LoVo (cell line): ENCODE measurements around the gene AIF1L.
A peak's percentile ranks its signal among the peaks of the same experiment; 100 is the strongest.
"Not testable (repeated sequence)": the region's sequence is repeated elsewhere in the genome, so short reads cannot be mapped to it uniquely, and the experiment has no call there.

ENCODE experiments used
- DNase-seq: peaks from one replicate; pipeline ENCODE4 v3.0.0-alpha.2; 2016; ENCODE audit warnings: low spot score

Gene AIF1L

DNA sequence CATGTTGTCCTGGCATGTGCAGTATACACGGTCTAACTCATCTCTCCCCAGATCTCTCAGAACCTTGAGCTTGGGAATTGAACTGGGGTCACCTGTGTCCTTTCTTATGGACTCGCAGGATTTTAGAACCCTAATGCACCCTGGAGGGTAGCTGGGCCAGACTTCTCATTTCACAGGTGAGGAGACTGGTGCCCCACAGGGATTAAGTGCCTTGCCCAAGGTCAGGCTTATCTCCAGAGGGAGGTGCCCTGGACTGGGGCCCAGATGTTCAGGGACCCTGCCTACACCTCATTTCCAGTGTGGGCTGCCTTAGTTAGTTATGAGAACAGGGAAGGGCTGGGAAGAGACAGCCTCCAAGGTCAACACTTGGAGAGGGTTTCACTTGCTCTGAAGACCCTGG, 25.0 kb downstream of the AIF1L start:
- DNase-seq, result no peak

DNA sequence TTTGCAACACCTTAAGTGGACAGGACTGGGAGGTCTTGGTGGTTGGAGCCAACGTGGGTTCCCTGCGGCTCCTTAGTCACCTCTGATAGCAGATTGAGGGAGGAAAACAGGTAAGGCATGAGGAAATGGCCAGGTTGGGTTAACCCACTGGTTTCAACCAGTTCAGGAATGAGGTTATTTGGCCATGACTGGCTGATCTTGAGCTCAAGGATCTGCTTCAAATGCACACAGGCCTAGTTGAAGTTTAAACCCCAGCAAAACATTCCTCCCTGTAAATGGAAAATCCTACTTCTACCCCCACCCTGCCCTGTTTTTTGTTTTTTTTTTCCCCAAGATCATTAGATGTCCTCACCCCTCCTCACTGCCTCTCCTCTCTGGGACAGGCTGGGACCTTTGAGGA, 25.8 kb downstream of the AIF1L start:
- DNase-seq, result no peak

DNA sequence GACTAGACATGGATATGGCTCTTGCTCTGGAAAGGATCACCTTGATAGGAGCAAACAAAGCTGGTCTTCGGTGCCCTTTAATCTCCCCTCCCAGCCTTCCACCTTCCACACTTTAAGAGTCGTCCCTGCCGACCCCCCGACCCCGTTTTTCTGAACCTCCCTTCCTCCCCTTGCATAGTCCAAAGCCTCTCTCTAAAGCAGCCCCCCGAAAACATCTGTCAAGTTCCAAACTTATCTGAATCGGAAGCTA, 28.6 kb downstream of the AIF1L start:
- no peak for DNase-seq

DNA sequence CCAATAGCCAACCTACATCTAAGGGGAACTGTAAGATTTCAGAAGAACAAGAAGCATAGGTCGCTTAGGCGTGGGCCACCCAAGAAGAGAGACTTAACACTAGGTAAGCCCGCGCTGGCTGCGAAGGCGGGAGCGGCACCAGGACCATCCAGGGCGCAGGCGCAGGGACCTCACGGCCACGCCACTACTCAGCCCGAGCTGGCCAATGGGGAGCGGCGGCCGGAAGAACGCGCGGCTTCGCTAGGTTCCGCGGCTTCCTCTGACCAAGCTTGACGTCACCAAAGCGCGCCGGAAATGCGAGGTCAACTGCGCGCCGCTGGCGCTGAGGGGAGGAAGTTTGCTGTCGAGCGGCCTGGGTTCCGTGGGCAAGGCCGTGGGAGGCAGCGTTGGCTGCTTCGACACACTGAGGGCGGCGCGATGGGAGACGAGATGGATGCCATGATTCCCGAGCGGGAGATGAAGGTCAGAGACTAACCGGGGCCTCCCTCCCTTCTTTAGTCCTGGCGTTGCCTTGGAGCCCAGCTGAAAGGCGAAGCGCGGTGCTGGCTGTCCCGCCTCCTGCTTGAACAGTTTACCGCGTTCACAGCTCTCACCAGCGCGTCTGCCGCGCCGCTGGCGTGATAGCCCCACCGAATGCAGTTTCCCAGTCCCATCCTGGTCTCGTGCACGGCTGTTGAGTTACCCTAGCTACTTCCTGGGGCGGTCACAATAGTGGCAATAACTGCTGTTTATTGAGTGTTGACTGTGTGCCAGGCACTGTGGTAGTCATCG, 29.1 kb downstream of the AIF1L start, which contains the start of gene NUP214:
TSS of gene NUP214 (plus strand) at position 299 of the 771 bp plus-strand sequence. CDS start at position 418, 119 bp downstream.
- peak; percentile 97 for DNase-seq

DNA sequence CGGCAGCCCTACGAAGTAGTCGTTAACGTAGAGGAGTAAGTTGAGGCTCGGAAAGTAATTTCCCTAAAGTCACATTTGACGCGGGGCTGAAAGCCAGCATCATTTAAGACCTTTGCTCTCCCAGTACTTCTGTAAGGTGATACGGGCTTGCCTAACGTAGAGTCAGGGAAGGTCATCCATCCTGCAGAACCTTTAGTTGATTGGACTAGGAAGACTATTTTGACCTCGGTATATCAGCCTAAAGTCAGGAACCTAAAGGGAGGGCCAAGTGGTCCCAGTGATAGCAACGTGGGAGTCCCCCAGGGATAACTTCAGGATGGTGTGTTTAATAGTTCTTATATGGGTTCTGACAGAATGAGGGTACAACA, 29.7 kb downstream of the AIF1L start:
- DNase-seq, result no peak

DNA sequence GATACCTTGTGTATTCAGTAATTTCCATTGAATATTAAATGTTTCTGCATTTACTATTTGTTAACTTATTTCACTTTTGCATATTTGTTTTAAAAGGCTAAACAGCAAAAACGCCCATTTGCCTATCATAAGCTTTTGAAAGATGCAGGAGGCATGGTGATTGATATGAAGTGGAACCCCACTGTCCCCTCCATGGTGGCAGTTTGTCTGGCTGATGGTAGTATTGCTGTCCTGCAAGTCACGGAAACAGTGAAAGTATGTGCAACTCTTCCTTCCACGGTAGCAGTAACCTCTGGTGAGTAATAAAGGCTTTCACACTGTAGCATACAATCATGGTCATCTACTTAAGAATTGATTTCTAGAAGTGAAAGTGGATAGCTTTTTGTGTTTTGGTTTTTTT, 32.9 kb downstream of the AIF1L start:
- no peak for DNase-seq

DNA sequence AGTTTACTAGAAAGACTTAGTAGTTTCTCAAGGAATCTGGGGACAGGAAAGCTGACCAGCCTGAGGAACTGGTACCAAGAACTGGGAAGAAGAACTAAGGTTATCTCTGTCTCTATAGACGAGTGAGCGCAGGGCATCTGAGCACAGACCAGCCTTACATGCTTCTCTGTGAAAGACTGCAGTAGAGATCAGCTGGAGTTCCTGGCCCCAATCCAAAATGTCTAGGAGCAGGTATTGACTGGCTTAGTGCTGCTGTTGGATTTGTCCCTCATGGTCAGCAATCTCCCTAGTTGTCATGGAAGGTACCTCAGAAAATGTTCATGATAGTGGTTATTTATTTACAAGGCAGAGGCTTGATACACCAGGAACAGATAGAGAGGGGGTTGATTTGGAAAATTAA, 42.3 kb downstream of the AIF1L start:
- DNase-seq, result no peak

DNA sequence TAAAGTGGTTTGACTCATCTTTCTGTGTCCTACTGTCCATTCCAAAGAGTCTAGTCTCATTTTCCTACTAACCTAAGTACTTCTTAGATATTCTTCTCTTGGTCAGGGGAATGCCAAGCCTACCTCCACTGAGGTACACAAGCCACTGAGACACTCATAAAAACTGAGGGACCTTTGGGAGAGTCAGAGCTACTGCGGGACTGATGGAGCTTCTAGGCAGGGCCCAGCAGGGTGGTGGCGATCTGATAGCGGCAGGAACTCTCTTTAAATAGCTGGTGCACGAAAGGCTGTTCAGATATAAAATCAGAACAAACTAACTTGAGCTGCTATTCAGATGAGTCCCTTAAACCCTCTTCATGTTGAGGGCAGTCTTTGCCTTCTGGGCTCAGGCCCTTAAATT, 43.8 kb downstream of the AIF1L start:
- DNase-seq, result no peak

DNA sequence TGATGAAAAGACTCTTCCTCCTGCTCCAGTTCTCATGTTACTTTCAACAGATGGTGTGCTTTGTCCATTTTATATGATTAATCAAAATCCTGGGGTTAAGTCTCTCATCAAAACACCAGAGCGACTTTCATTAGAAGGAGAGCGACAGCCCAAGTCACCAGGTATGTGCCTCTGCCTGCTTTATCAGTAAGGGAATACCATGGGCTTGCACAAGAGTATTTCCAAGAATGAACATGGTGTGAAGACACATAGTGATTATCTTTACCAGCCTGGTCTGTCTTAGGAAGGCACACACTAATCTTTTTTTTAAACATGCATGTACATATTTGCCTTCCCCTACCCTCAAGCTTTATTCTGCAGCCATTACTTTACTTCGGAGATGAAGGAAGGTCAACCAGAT, 44.2 kb downstream of the AIF1L start:
- DNase-seq, result no peak

DNA sequence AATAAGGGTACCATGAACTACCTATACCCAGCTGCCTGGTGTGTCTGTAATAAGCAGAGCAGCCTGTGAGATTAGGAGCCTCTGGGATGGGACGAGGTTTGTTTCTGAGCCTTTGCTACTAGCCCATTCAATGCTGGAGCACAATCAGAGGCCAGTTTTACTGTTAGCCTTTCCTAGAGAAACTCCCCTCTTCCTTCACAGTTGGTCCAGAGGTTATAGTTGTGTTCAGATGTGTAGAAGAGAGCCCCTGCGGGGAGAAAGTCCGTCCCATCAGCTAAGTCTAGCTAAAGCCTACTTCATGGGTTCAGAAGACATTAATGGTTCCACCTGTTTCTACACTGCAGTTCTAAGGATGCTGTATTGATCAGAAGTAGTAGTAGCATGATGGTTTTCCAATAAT, 45.8 kb downstream of the AIF1L start:
- no peak for DNase-seq

DNA sequence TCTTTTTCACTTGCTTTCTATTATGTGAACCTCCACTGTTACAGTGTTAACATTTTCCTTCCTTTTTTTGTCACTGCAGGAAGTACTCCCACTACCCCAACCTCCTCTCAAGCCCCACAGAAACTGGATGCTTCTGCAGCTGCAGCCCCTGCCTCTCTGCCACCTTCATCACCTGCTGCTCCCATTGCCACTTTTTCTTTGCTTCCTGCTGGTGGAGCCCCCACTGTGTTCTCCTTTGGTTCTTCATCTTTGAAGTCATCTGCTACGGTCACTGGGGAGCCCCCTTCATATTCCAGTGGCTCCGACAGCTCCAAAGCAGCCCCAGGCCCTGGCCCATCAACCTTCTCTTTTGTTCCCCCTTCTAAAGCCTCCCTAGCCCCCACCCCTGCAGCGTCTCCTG, 47.9 kb downstream of the AIF1L start:
- no peak for DNase-seq

DNA sequence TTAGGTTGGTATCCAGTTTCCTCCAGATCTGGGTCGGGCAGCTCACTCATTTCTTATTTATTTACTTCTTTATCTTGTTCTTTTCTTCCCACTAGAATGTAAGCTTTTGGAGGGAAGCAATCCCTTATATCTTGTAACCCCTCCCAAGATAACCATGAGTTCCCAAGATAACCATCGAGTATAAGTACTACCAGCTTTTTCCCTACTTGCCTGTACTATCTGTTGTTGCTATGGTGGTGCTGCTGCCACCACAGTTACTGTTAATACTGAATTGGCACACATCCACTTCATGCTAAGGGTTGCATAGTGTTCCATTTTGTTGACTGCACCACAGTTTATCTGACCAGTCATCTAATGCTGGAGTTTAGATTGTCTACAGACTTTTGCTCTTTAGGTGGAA, 48.9 kb downstream of the AIF1L start:
- DNase-seq, result no peak

DNA sequence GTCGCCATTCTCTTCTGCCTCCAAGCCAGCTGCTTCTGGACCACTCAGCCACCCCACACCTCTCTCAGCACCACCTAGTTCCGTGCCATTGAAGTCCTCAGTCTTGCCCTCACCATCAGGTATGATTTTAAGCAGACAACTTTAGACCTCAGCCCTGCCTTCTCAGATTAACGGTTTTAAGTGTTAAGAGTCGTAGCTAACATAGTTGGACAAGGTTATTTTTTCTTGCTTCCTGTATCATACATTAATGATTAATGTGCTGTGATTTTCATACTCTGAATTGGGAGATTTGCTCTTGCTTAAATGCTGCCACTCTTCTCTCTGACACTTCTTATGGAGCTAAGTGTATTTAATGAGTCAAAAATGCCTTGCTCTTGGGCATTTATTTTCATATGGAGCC, 49.9 kb downstream of the AIF1L start:
- no peak for DNase-seq

DNA sequence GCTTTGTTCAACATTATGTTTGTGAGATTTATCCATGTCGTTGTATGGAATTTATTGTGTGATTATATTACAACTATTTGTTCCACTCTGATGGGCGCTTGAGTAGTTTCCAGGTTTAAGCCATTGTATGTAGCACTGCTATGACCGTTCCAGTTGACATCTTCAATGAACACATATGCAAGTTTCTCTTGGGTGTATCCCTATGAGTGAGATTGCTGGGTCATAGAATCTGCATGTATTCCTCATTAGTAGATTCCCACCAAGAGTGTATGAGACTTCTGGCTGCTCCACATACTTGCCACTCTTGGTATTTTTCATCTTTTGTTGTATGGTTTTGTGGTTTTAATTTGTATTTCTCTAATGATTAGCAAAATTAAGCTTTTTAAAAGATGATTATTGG, 51.9 kb downstream of the AIF1L start:
- no peak for DNase-seq

DNA sequence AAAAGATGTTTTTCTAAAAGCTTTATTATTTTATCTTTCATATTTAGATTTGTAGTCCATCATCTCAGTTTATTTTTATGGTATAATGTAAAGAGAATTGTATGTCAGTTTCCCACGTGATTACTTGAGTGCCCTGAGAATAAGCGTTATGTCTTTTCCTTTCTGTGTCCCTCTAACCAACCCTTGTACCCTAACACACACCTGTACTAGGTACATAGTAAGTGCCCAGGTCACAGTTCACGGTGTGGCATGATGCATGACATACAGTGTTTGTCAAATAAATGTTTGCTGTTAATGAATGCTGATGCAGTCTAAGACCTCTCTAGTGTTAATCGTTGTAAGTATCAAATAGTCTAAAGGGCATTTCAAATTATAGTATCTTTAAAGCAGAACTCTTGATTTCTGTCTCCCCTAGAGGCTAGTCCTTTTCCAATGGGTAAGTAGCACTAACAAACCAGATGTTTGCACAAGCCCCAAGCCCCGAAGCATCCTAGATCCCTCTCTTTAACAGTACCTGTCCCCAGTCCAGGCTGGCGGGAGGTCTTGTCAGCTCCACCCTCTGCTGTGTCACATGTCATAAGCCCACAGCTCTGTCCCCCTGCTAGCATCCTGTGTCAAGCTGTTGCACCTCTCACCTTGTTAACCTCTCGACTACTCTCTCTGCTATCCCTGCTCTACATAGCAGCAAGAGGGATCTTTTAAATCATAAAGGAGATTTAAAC, 52.8 kb downstream of the AIF1L start:
- DNase-seq, result no peak

DNA sequence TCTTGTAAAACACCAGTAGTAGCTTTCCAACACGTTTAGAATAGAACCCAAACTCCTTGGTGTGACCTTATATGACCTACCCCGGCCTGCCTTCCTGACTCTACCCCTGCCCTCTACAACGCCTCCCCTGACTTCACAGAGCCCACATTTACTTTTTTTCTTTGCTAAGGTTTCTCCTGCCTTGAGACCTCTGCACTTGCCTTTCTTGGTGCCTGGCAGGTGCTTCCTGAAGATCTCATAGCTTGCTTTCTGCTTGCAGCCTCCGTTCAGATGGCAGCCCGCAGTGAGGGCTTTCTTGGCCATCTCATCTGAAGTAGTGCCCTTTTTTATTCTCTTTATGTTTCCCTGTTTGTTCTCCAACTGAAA, 53.3 kb downstream of the AIF1L start:
- no peak for DNase-seq

DNA sequence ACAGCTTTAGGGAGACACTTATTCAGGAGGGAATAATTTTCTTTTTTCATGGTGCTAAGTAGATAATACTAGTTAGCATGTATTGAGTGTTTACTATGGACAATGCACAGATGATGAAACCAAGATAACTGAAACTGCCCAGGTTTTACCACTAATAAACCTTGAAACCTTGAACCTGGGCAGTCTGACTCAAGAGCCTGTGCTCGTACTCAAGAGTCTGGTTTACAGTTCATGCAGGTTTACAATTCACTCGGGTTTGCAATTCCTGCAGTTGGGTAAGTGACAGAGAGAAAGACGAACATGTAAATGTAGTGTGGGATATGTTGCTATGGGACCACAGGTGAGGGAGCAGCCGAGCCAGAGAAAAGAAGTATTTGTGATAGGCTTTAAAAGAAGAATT, 57.3 kb downstream of the AIF1L start:
- DNase-seq, result no peak

DNA sequence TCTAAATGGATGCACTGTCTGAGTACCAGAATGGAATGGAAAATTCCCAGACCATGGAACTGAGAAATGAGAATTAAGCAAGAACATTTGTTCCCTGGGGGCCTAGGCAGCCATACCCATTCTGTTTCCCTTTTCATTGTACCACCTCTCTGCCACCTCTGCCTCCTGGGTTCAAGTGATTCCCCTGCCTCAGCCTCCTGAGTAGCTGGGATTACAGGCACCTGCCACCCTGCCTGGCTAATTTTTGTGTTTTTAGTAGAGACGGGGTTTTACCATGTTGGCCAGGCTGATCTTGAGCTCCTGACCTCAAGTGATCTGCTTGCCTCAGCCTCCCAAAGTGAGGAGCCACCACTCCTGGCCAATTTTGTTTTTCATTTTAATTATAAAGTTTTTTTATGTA, 62.3 kb downstream of the AIF1L start:
- DNase-seq, result not testable (repeated sequence)

DNA sequence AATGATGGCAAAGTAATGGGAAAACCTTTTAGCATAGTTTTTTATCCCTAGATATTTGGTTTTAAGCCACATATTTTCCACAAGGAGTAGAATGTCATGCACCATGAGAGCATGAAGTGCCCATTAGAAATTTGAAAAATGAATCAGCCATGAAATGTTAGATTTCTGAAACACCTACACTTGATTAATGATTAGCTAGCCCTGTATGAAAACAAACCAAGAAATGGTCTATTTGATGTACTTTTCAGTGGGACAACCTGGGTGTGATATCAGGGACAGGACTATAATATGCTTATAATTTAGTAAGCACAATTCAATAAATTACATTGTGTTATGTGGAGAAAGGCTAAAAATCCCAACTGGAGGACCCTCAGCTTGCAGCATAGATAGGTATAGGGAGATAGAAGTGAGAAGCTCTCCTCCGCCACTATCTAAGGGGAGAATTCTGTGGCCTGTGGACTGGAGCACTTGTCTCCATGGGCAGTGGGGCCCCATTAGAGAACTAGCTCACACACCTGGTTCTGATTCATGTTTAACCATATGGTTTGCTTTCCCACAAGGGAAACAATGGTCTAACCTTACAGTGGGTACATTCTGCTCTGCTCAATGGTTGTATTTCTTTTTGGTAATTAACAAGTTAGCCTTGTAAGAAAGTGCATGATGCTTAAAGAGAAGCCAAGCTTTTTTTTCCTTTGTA, 64.2 kb downstream of the AIF1L start:
- no peak for DNase-seq

DNA sequence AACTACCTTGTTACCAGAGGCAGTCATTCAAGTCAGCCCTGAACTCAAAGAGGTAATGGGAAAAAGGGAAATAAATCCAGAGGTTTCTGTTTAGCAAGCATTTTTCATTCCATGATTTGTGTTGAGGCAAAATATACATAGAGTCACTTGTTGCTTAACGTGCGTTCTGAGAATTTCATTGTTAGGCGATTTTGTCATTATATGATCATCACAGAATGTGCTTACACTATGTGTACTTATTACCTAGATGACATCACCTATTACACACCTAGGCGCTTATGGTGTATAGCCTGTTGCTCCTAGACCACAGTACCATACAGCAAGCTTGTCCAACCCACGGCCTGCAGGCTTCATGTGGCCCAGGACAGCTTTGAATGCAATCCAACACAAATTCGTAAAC, 65.3 kb downstream of the AIF1L start:
- no peak for DNase-seq

DNA sequence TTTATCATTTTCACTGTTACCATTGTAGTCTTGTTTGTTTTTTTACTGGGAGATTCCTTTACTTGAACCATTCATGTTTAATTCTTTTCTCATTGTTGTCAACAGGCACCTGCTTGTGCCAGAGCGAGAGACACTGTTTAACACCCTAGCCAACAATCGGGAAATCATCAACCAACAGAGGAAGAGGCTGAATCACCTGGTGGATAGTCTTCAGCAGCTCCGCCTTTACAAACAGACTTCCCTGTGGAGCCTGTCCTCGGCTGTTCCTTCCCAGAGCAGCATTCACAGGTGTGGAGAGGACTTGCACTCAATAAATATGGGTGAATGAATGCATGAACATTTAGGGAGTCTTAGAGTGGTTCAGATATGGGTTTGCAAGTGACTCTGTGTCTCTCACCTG, 66.6 kb downstream of the AIF1L start:
- no peak for DNase-seq

DNA sequence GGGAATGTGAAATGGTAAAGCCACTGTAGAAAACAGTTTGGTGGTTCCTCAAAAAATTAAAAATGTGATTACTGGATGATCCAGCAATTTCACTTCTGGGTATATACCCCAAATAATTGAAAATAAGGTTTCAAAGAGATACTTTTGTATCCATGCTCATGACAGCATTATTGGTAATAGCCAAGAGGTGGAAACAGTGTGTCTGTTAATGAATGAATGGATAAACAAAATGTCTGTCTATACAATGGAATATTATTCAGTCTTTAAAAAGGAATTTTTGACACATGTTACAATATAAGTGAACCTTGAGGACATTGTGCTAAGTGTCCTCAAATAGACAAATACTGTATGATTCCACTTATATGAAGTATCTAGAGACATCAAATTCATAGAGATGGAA, 69.2 kb downstream of the AIF1L start:
- DNase-seq, result no peak

DNA sequence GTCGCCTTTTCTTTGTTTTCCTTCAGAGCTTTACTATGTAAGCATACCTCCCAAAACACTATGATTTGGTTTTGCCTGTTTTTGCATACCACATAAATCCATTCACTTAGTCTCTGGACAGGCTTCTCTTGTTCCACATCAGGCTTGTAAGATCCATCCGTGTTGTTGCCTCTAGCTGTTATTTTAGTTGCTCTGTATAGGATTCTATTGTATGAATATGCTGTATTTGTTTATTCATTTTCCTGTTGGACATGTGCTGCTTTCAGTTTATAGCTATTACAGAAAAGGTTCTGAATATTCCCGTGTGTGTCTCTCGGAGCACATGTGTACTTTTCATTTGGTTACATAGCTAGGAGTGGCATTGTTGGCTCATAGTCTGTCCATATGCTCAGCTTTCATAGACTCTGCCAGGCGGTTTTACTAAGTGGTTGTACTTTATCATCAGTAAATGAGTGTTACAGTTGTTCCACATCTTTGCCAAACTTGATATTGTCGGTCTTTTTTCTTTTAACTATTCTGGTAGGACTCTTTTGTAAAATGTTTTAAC, 70.9 kb downstream of the AIF1L start:
- DNase-seq, result no peak
